A549 (cell line): Measurements from ENCODE around the gene PPIH. TPM values are rescaled to one million over a fixed set of nuclear protein-coding genes. Genes with fewer than 3 reads are reported as not detected.
A peak's percentile ranks its signal among the peaks of the same experiment; 100 is the strongest.
"Not testable (repeated sequence)": the region's sequence is repeated elsewhere in the genome, so short reads cannot be mapped to it uniquely, and the experiment has no call there.

ENCODE experiments used
- ATAC-seq, 2 experiments: fragments of 200-7000 bp in 1 of 2; fragments of >200 bp in 1 of 2; cut with Nextera tagmentation in 1 of 2; cut with Tn5 transposase in 1 of 2; 3 replicates each; pipeline versions ENCODE4 v1.8.0 to v1.9.1; 2018 to 2020; ENCODE audit warnings: mild to moderate bottlenecking in 1 of 2, moderate library complexity in 1 of 2
- CTCF ChIA-PET: fragments of 300-600 bp; sonication (Branson Sonifier 250); formaldehyde crosslinking; extraction: SDS; loops from one replicate; lab custom pipeline; 2021; ENCODE audit warnings: antibody characterized with exemption, inconsistent platforms; lab: Yijun Ruan, JAX
- POLR2A ChIA-PET: fragments of 350-600 bp; formaldehyde crosslinking; extraction: SDS; loops from one replicate; lab custom pipeline; 2021; ENCODE audit warnings: antibody characterized with exemption, inconsistent platforms; lab: Yijun Ruan, JAX
- DNase-seq, 2 experiments: peaks; one replicate each; pipeline versions ENCODE4 v3.0.0 to v3.0.0-alpha.2; 2011 to 2016; ENCODE audit warnings: low read depth in 1 of 2, low spot score in 1 of 2
- FAIRE-seq: peaks from 2 replicates; lab custom pipeline; 2011; peaks lifted over from hg19 to GRCh38; lab: Jason Lieb, UNC
- H3K27ac ChIP-seq, 2 experiments: fragments of >200 bp; sonication (Bioruptor Twin); formaldehyde crosslinking; 3 replicates each; pipeline ENCODE4 v1.5.1; 2016 to 2017
- H3K4me1 ChIP-seq: fragments of >200 bp; sonication (Bioruptor Twin); formaldehyde crosslinking; 3 replicates; pipeline ENCODE4 v1.6.1; 2016
- H3K4me2 ChIP-seq: fragments of >200 bp; sonication (Bioruptor Twin); formaldehyde crosslinking; 3 replicates; pipeline ENCODE4 v1.6.1; 2016
- H3K4me3 ChIP-seq: fragments of >200 bp; sonication (Bioruptor Twin); formaldehyde crosslinking; 3 replicates; pipeline ENCODE4 v1.5.1; 2016
- H3K9me3 ChIP-seq: fragments of >200 bp; sonication (Bioruptor Twin); formaldehyde crosslinking; 3 replicates; pipeline ENCODE4 v1.6.1; 2016
- BCL3 ChIP-seq: fragments of >200 bp; sonication (Bioruptor Twin); formaldehyde crosslinking; IDR thresholded peaks from 3 replicates; pipeline ENCODE4 v1.6.1; 2016
- CBX8 ChIP-seq: fragments of 200-600 bp; sonication (generic); IDR thresholded peaks from 2 replicates; pipeline ENCODE4 v1.6.1; 2016
- FOSL2 ChIP-seq, 2 experiments: fragments of 450-650 bp in 1 of 2; fragments of >200 bp in 1 of 2; sonication (Bioruptor Twin) in 1 of 2; formaldehyde crosslinking; IDR thresholded peaks; 2 replicates each; pipeline versions ENCODE4 v1.5.0 to v1.6.1; 2016 to 2020; ENCODE audit warnings: mild to moderate bottlenecking in 1 of 2, moderate library complexity in 1 of 2
- HDAC2 ChIP-seq: fragments of 200-600 bp; sonication (generic); IDR thresholded peaks from 2 replicates; pipeline ENCODE4 v1.6.1; 2016
- HES2 ChIP-seq: fragments of >200 bp; sonication (Bioruptor Twin); formaldehyde crosslinking; IDR thresholded peaks from 2 replicates; pipeline ENCODE4 v1.6.1; 2016
- MAFK ChIP-seq: fragments of 450-650 bp; IDR thresholded peaks from 2 replicates; pipeline ENCODE4 v1.6.1; 2014; ENCODE audit not compliant: partially characterized antibody
- NFE2L2 ChIP-seq: fragments of 150-350 bp; conservative IDR thresholded peaks from 2 replicates; pipeline ENCODE4 v1.6.1; 2014; ENCODE audit warnings: low read length
- NPAS2 ChIP-seq: fragments of 250-450 bp; sonication (Bioruptor Pico); IDR thresholded peaks from 2 replicates; pipeline ENCODE4 v1.8.0; 2022; ENCODE audit warnings: mild to moderate bottlenecking, moderate library complexity, borderline replicate concordance
- POLR2A ChIP-seq: IDR thresholded peaks from 2 replicates; pipeline ENCODE4 v1.6.1; 2012; ENCODE audit warnings: mild to moderate bottlenecking, low read length
- RARB ChIP-seq: fragments of 250-450 bp; sonication (Bioruptor Pico); IDR thresholded peaks from 2 replicates; pipeline ENCODE4 v1.8.0; 2021; ENCODE audit warnings: mild to moderate bottlenecking, moderate library complexity
- REST ChIP-seq: fragments of 200-600 bp; sonication (generic); IDR thresholded peaks from 2 replicates; pipeline ENCODE4 v1.6.1; 2016; ENCODE audit warnings: antibody characterized with exemption, mild to moderate bottlenecking, moderate library complexity
- ZSCAN20 ChIP-seq: fragments of 250-450 bp; sonication (Bioruptor Pico); IDR thresholded peaks from 2 replicates; pipeline ENCODE4 v1.8.0; 2022; ENCODE audit warnings: mild to moderate bottlenecking, moderate library complexity
- WGBS: methylation state at CpG from one replicate; pipeline ENCODE4 v1.1.6; 2017; ENCODE audit errors: missing lambda C conversion rate; 5-methylcytosine and 5-hydroxymethylcytosine counted together
- polyA plus RNA-seq, 4 experiments: library from polyadenylated mRNA; depleted of rRNA in 3 of 4; stranded (reverse); fragments of >200 nt; fragmentation: RNase III in 1 of 4; extraction: RNeasy Plus Mini Kit Qiagen cat#74134 plus additional on column Dnase treatment in 1 of 4; gene quantifications; 2 replicates in 3 of 4; 3 replicates in 1 of 4; pipeline ENCODE4 v1.2.3, GENCODE V29; 2011 to 2017

Gene PPIH
- polyA plus RNA-seq, 2 of the 4 experiments (the other 2 are of a cell fraction), result 59.0 to 68.9 TPM

- peak; percentile 49 for TF ChIP-seq MAFK
- TF ChIP-seq CBX8, result no peak
- CTCF ChIA-PET, result no interaction called here
- FAIRE-seq, result no peak
- peaks cover 3% of the 10 kb centered on the region for H3K4me1 ChIP-seq
- POLR2A ChIA-PET, result no interaction called here
- no peak overlapping the region for H3K27ac ChIP-seq
- no peaks in the 10 kb centered on the region for H3K9me3 ChIP-seq
- no peak overlapping the region for H3K4me3 ChIP-seq
- no peak for DNase-seq
- WGBS, result 86% methylated on average over 4 of the region's 4 CpGs
- no peak for ATAC-seq
- H3K4me2 ChIP-seq, result no peak overlapping the region
Measured at GRCh38 chr1:42698081-42698813, 40.0 kb downstream of the PPIH start.

- DNase-seq (no peak), FAIRE-seq (no peak), ATAC-seq (no peak)
- no peak overlapping the region for H3K4me3 ChIP-seq
- no peak overlapping the region for H3K4me2 ChIP-seq
- no peaks in the 10 kb centered on the region for H3K9me3 ChIP-seq
- H3K27ac ChIP-seq, result no peak overlapping the region
- ChIA-PET POLR2A (no interaction called here), CTCF (no interaction called here)
- TF ChIP-seq HES2 (no peak), FOSL2 (IDR thresholded peaks at IDR 0.05) (no peak), FOSL2 (CRISPR knock-in tag; IDR thresholded peaks at IDR 0.05) (peak; percentile 10; the same call in 1 of the 2 replicates)
- no peaks in the 10 kb centered on the region for H3K4me1 ChIP-seq
Measured at GRCh38 chr1:42700006-42700405, 41.8 kb downstream of the PPIH start.

GRCh38 chr1:42703888-42704464 lies 45.8 kb downstream of the PPIH start:
- Histone ChIP-seq H3K9me3 (no peaks in the 10 kb centered on the region), H3K4me2 (no peak overlapping the region), H3K4me1 (no peaks in the 10 kb centered on the region), H3K27ac (no peak overlapping the region), H3K4me3 (no peak overlapping the region)
- FAIRE-seq (no peak), ATAC-seq (no peak), DNase-seq (no peak)
- ChIA-PET CTCF (no interaction called here), POLR2A (no interaction called here)
- TF ChIP-seq REST, result no peak
- no peak for TF ChIP-seq RARB
- TF ChIP-seq FOSL2 (IDR thresholded peaks at IDR 0.05), result no peak
- no peak for TF ChIP-seq FOSL2 (CRISPR knock-in tag; IDR thresholded peaks at IDR 0.05)
- no peak for TF ChIP-seq HDAC2
- TF ChIP-seq NFE2L2, result no peak
- TF ChIP-seq POLR2A, result no peak
- no peak for TF ChIP-seq NPAS2 (CRISPR knock-in tag)
- TF ChIP-seq ZSCAN20 (CRISPR knock-in tag), result no peak
- TF ChIP-seq BCL3, result no peak
- WGBS, result 95% methylated on average over 7 of the region's 7 CpGs

DNA sequence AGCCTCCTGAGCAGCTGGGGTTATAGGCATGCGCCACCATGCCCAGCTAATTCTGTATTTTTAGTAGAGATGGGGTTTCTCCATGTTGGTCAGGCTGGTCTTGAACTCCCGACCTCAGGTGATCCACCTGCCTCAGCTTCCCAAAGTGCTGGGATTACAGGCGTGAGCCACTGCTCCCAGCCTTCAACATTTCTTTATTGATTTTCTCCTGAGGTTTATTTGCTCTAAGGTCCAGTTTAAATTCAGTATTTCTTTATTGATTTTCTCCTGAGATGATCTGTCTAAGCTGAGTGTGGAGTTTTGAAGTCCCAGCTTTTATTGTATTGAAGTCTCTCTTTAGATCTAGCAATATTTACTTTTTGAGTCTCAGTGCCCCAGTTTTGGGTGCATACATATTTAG lies 54.6 kb downstream of the PPIH start:
- FAIRE-seq, DNase-seq: not testable (repeated sequence)
- 81% methylated on average over 3 of the region's 3 CpGs for WGBS

More for the DNA sequence above, 54.6 kb downstream of the PPIH start:
- H3K4me1 ChIP-seq, H3K9me3 ChIP-seq, H3K4me2 ChIP-seq, ATAC-seq, CTCF ChIA-PET, H3K27ac ChIP-seq, H3K4me3 ChIP-seq: not testable (repeated sequence)
- POLR2A ChIA-PET, result interaction anchor here (0.9 kb wide), 1 partner anchor 30 kb away, joined by 3 read pairs; the partner anchor contains the start of gene YBX1
